Right forelimb (tissue), 1 donor: ENCODE measurements around the gene TLE3.
"Not testable (repeated sequence)": the region's sequence is repeated elsewhere in the genome, so short reads cannot be mapped to it uniquely, and the experiment has no call there.

Experiments used
- DNase-seq: peaks from one replicate; pipeline ENCODE4 v3.0.0-alpha.2; 2018

The TLE3 gene

GRCh38 chr15:70097321-70098152, at the start of gene TLE3:
TSS of gene TLE3 (minus strand) at chr15:70097917. CDS start at chr15:70096798, 1,119 bp downstream.
- DNase-seq: peak; percentile 99

- no peak for DNase-seq
Measured at GRCh38 chr15:70147178-70147760, 49.6 kb upstream of the TLE3 start.

GRCh38 chr15:70146771-70147170, 49.1 kb upstream of the TLE3 start:
- no peak for DNase-seq

GRCh38 chr15:70146162-70146561, 48.4 kb upstream of the TLE3 start:
- DNase-seq: no peak

- DNase-seq: no peak
Measured at GRCh38 chr15:70145261-70145660, 47.5 kb upstream of the TLE3 start.

GRCh38 chr15:70142322-70143191, 44.8 kb upstream of the TLE3 start:
- no peak for DNase-seq

GRCh38 chr15:70142072-70142321, 44.3 kb upstream of the TLE3 start:
- no peak for DNase-seq

GRCh38 chr15:70141376-70142071, 43.8 kb upstream of the TLE3 start:
- DNase-seq: no peak

GRCh38 chr15:70140543-70141375, 43.0 kb upstream of the TLE3 start:
- DNase-seq: no peak

- DNase-seq: no peak
Measured at GRCh38 chr15:70140025-70140542, 42.4 kb upstream of the TLE3 start.

- no peak for DNase-seq
Measured at GRCh38 chr15:70137967-70138366, 40.2 kb upstream of the TLE3 start.

- DNase-seq: not testable (repeated sequence)
Measured at GRCh38 chr15:70137021-70137420, 39.3 kb upstream of the TLE3 start.

GRCh38 chr15:70133781-70134421, 36.2 kb upstream of the TLE3 start:
- DNase-seq: no peak

GRCh38 chr15:70133296-70133695, 35.6 kb upstream of the TLE3 start:
- peak; percentile 59 for DNase-seq

- no peak for DNase-seq
Measured at GRCh38 chr15:70132571-70132970, 34.9 kb upstream of the TLE3 start.

- DNase-seq: peak; percentile 68
Measured at GRCh38 chr15:70132139-70132538, 34.4 kb upstream of the TLE3 start.

GRCh38 chr15:70128414-70129140, 30.9 kb upstream of the TLE3 start:
- DNase-seq: no peak

- DNase-seq: no peak
Measured at GRCh38 chr15:70127770-70128413, 30.2 kb upstream of the TLE3 start.

GRCh38 chr15:70127288-70127746, 29.6 kb upstream of the TLE3 start:
- no peak for DNase-seq

- no peak for DNase-seq
Measured at GRCh38 chr15:70126362-70126761, 28.6 kb upstream of the TLE3 start.
